HEK293T (cell line): Measurements from ENCODE around the gene KMT2C.
"Not testable (repeated sequence)": the region's sequence is repeated elsewhere in the genome, so short reads cannot be mapped to it uniquely, and the experiment has no call there.

ENCODE experiments used
- CTCF ChIA-PET: fragments of 350-600 bp; formaldehyde crosslinking; extraction: SDS; loops from one replicate; lab custom pipeline; 2021; ENCODE audit warnings: antibody characterized with exemption, inconsistent platforms; lab: Yijun Ruan, JAX
- POLR2A ChIA-PET: fragments of 350-600 bp; formaldehyde crosslinking; extraction: SDS; loops from one replicate; lab custom pipeline; 2020; ENCODE audit warnings: antibody characterized with exemption, inconsistent platforms; lab: Yijun Ruan, JAX
- DNase-seq: peaks from one replicate; pipeline ENCODE4 v3.0.0; 2012; ENCODE audit warnings: mixed read lengths; ENCODE audit errors: extremely low spot score
- ARNT ChIP-seq: fragments of 450-650 bp; IDR thresholded peaks from 2 replicates; pipeline ENCODE4 v1.6.1; 2017; ENCODE audit warnings: mild to moderate bottlenecking
- BHLHE40 ChIP-seq: fragments of 450-650 bp; IDR thresholded peaks from 2 replicates; pipeline ENCODE4 v1.6.1; 2016; ENCODE audit warnings: mild to moderate bottlenecking, moderate library complexity, borderline replicate concordance
- CTBP1 ChIP-seq: fragments of 450-650 bp; IDR thresholded peaks from 2 replicates; pipeline ENCODE4 v1.6.1; 2016; ENCODE audit warnings: borderline replicate concordance
- ELF4 ChIP-seq: fragments of 450-650 bp; IDR thresholded peaks from 2 replicates; pipeline ENCODE4 v1.6.1; 2017; ENCODE audit warnings: antibody characterized with exemption
- FOXA1 ChIP-seq: fragments of 450-650 bp; IDR thresholded peaks from 2 replicates; pipeline ENCODE4 v1.6.1; 2016; ENCODE audit warnings: mild to moderate bottlenecking
- FOXK2 ChIP-seq: fragments of 450-650 bp; IDR thresholded peaks from 2 replicates; pipeline ENCODE4 v1.6.1; 2016; ENCODE audit warnings: mild to moderate bottlenecking
- FOXM1 ChIP-seq: fragments of 450-650 bp; IDR thresholded peaks from 2 replicates; pipeline ENCODE4 v1.6.1; 2017; ENCODE audit warnings: mild to moderate bottlenecking, borderline replicate concordance
- HDGF ChIP-seq: fragments of 450-650 bp; IDR thresholded peaks from 2 replicates; pipeline ENCODE4 v1.6.1; 2017; ENCODE audit warnings: antibody characterized with exemption, borderline replicate concordance
- L3MBTL2 ChIP-seq: fragments of 450-650 bp; conservative IDR thresholded peaks from 2 replicates; pipeline ENCODE4 v1.6.1; 2016; ENCODE audit warnings: mild to moderate bottlenecking
- LEF1 ChIP-seq: fragments of 450-650 bp; IDR thresholded peaks from 2 replicates; pipeline ENCODE4 v1.6.1; 2017; ENCODE audit warnings: mild to moderate bottlenecking, borderline replicate concordance
- NFRKB ChIP-seq: fragments of 450-650 bp; IDR thresholded peaks from 2 replicates; pipeline ENCODE4 v1.6.1; 2016; ENCODE audit warnings: mild to moderate bottlenecking, moderate library complexity
- PKNOX1 ChIP-seq: fragments of 450-650 bp; IDR thresholded peaks from 2 replicates; pipeline ENCODE4 v1.6.1; 2016
- SP1 ChIP-seq: fragments of 450-650 bp; IDR thresholded peaks from 2 replicates; pipeline ENCODE4 v1.6.1; 2017
- SUZ12 ChIP-seq: fragments of 450-650 bp; IDR thresholded peaks from 2 replicates; pipeline ENCODE4 v1.6.1; 2016; ENCODE audit warnings: mild to moderate bottlenecking
- TARDBP ChIP-seq: fragments of 450-650 bp; IDR thresholded peaks from 2 replicates; pipeline ENCODE4 v1.6.1; 2016
- ZNF384 ChIP-seq: fragments of 450-650 bp; IDR thresholded peaks from 2 replicates; pipeline ENCODE4 v1.6.1; 2016

The KMT2C gene

GRCh38 chr7:152464312-152465118 lies 28.7 kb upstream of the KMT2C start:
- CTCF ChIA-PET, result no interaction called here
- DNase-seq, result peak; percentile 88
- no peak for TF ChIP-seq SUZ12
- TF ChIP-seq HDGF, result no peak
- no peak for TF ChIP-seq FOXM1
- TF ChIP-seq CTBP1, result peak; percentile 56; the same call in 1 of the 2 replicates
- peak; percentile 95; the same call in 1 of the 2 replicates for TF ChIP-seq TARDBP
- 0 out of 2 replicates have a peak, but pooled peaks have one; percentile 23 for TF ChIP-seq L3MBTL2
- peak; percentile 98; the same call in 1 of the 2 replicates for TF ChIP-seq LEF1
- POLR2A ChIA-PET, result interaction anchor here (1.0 kb wide), 2 partner anchors 31 to 123 kb away, joined by 3 to 4 read pairs; no protein-coding TSS in a partner anchor

GRCh38 chr7:152463709-152464311 lies 28.0 kb upstream of the KMT2C start:
- DNase-seq, result peak; percentile 100
- POLR2A ChIA-PET, result interaction anchor here (0.6 to 1.0 kb wide), 7 partner anchors 13 to 123 kb away, joined by 3 to 4 read pairs (median 3); no protein-coding TSS in a partner anchor
- CTCF ChIA-PET, result no interaction called here
- TF ChIP-seq PKNOX1, result peak; percentile 94
- no peak for TF ChIP-seq SUZ12

- TF ChIP-seq ELF4 (no peak), PKNOX1 (peak; percentile 58)
- POLR2A ChIA-PET, result interaction anchor here (0.6 to 1.1 kb wide), 7 partner anchors 14 to 122 kb away, joined by 3 to 6 read pairs (median 3); partner anchors contain the start of gene KMT2C
Measured at GRCh38 chr7:152462995-152463708, 27.3 kb upstream of the KMT2C start.

GRCh38 chr7:152459724-152460251 lies 24.0 kb upstream of the KMT2C start:
- POLR2A ChIA-PET, result interaction anchor here (0.7 kb wide), 1 partner anchor 9 kb away, joined by 3 read pairs; no protein-coding TSS in a partner anchor
- DNase-seq, result no peak
- CTCF ChIA-PET, result interaction anchor here (0.6 to 0.9 kb wide), 3 partner anchors 23 to 119 kb away, joined by 3 to 4 read pairs (median 3); no protein-coding TSS in a partner anchor
- TF ChIP-seq SUZ12 (no peak), L3MBTL2 (no peak), FOXA1 (no peak), FOXM1 (no peak), ZNF384 (no peak), SP1 (no peak), BHLHE40 (no peak), ARNT (no peak)

More at GRCh38 chr7:152462995-152463708, 27.3 kb upstream of the KMT2C start:
- DNase-seq, result peak; percentile 60
- CTCF ChIA-PET, result interaction anchor here (0.7 to 1.2 kb wide), 2 partner anchors 22 to 681 kb away, joined by 3 to 4 read pairs; no protein-coding TSS in a partner anchor

GRCh38 chr7:152451356-152451755 lies 15.6 kb upstream of the KMT2C start:
- POLR2A ChIA-PET, result no interaction called here
- TF ChIP-seq FOXK2, result no peak
- TF ChIP-seq SP1, result no peak
- TF ChIP-seq HDGF, result no peak
- TF ChIP-seq L3MBTL2, result no peak
- TF ChIP-seq CTBP1, result no peak
- TF ChIP-seq FOXA1, result no peak
- TF ChIP-seq BHLHE40, result no peak
- TF ChIP-seq TARDBP, result no peak
- TF ChIP-seq ARNT, result no peak
- TF ChIP-seq NFRKB, result no peak
- TF ChIP-seq ZNF384, result no peak
- no peak for TF ChIP-seq PKNOX1
- TF ChIP-seq ELF4, result no peak
- no peak for TF ChIP-seq FOXM1
- TF ChIP-seq LEF1, result no peak
- no peak for TF ChIP-seq SUZ12
- DNase-seq, result no peak
- CTCF ChIA-PET, result no interaction called here

- POLR2A ChIA-PET, DNase-seq, CTCF ChIA-PET: not testable (repeated sequence)
Measured at GRCh38 chr7:152445386-152446008, 9.7 kb upstream of the KMT2C start.
